Stimulated activated CD8-positive, alpha-beta memory T cell treated with anti-CD3 and anti-CD28 coated beads, Interleukin-2, amount 100 ng/mL, for 1 hour (primary cell): ENCODE data around the gene NOTCH3.

ENCODE experiments used
- DNase-seq, 2 donors: peaks; one replicate each; pipeline ENCODE4 v3.0.0-alpha.2; 2020; ENCODE audit warnings: low read depth in 2 of 2

The NOTCH3 gene

GRCh38 chr19:15196360-15197005, 4.3 kb downstream of the NOTCH3 start:
- no peak for DNase-seq

GRCh38 chr19:15195371-15196334, 5.1 kb downstream of the NOTCH3 start:
- no peak for DNase-seq

DNA sequence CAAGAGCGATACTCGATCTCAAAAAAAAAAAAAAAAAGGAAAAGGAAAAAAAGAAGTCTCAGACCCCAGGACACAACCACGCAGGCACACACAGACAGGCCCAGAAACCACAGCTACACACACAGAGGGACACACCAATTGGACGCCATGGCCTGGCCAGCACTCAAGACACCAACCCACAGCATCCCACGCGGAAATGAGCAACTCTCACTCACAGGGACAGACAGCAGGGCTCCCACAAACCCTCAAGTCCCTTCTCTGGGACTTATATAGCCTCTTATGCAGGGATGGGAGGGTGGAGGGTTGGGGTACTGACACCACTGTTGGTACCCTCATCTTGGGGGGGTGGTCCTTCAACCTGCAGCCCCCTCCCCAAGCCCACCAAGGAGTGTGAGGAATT, 5.9 kb downstream of the NOTCH3 start:
- no peak for DNase-seq

DNA sequence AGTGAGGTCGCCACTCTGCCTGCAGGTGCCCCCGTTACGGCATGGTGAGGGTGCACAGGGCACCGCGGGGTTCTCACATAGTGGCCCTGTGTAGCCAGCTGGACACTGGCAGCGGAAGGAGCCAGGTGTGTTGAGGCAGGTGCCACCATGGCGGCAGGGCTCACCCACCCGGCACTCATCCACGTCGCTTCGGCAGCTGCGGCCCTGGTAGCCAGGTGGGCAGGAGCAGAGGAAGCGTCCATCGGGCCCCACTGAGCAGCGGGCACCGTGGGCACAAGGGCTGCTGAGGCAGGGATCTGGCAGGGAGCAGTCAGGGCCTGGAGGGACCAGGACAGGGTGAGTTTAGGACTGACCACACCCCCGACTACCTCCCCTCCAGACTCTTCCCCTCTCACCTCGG, 8.8 kb downstream of the NOTCH3 start:
- no peak for DNase-seq

DNA sequence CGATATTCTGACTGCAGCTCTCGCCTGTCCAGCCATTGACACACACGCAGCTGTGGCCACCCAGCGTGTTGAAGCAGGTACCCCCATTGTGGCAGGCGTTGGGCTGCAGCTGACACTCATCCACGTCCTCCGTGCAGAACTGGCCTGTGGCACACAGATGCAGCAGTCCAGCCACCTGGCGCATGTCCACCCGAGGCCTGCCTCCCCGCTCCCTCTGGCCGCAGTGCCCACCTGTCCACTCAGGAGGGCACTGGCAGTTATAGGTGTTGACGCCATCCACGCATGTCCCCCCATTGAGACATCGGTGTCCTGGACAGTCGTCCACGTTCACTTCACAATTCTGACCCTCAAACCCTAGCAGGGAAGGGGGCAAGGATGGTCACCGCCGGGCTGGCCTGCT, 9.3 kb downstream of the NOTCH3 start:
- DNase-seq = no peak

GRCh38 chr19:15188851-15189250, 11.9 kb downstream of the NOTCH3 start:
- no peak for DNase-seq

DNA sequence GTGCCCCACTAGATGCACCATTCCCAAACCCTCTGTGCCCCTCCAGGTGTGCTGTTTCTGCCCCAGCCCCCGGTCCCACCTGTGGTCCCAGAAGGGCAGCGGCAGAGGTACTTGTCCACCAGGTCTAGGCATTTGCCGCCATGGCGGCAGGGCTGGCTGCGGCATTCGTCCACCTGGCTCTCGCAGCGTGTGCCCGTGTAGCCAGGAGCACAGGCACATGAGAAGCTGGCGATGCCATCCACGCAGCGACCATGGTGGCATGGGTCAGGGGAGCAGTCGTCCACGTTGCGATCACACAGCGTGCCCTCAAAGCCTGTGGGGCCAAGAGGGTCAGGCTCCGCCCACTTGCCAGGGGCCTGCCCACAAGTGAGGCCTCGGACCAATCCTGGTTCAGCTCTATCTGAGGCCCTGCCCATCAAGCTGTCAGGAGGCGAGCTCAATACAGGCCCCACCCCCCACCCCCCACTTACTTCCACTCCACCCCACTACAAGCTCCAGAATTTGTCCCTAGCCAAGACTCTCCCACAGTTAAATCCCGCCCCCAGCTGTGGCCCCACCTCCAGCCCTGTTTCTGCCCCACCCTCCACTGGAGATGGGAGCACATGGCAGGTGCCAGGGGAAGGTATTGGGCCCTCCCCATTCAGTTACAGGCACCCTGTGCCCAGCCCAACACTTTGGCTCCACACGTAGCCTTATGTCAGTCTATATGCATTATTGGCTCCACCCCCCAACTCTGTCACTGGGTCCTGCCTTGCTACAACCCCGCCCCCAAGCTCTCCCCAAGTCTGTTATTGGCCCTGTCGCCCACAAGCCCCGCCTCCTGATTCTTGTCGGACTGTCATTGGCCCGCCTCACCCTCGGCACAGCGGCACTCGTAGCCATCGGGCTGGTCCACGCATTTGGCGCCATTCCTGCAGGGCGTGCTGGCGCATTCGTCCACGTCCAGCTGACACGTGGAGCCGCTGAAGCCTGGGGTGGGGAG, 13.5 kb downstream of the NOTCH3 start:
- no peak for DNase-seq

DNA sequence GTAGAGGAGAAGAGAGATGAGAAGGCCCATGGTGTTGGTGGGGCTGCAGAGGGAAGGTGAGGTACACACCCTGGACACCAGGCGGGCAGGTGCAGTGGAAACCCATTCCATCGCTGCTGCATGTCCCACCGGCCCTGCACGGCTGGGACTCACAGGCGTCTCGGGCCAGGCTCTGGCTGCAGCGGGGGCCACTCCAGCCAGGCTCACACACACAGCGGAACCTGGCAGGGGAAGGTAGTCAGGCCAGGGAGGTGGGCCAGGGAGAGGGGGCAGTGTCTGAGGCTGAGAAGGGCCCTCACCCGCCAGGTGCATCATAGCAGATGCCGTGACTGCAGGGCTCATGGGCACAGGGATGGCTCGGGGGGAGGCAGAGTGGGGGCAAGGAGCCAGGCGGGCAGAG, 15.6 kb downstream of the NOTCH3 start:
- no peak for DNase-seq

- no peak for DNase-seq
These were observed 16.0 kb downstream of the NOTCH3 start for GRCh38 chr19:15184776-15185175.

DNA sequence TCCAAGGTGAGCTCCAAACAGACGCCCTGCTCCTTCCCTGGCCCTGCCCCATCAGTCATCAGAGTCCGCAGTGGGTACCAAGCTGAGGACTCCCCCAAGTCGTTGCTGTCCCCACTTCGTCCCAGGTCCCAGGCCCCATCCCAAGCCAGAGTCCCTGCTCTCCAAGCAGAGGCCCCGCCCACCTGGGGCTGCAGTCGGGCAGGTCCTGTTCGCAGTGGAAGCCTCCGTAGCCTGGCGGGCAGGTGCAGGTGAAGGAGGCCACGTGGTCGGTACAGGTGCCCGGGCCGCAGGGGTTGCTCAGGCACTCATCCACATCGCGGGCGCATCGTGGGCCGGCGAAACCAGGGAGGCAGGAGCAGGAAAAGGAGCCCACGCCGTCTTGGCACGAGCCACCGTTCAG, 19.4 kb downstream of the NOTCH3 start:
- no peak for DNase-seq

DNA sequence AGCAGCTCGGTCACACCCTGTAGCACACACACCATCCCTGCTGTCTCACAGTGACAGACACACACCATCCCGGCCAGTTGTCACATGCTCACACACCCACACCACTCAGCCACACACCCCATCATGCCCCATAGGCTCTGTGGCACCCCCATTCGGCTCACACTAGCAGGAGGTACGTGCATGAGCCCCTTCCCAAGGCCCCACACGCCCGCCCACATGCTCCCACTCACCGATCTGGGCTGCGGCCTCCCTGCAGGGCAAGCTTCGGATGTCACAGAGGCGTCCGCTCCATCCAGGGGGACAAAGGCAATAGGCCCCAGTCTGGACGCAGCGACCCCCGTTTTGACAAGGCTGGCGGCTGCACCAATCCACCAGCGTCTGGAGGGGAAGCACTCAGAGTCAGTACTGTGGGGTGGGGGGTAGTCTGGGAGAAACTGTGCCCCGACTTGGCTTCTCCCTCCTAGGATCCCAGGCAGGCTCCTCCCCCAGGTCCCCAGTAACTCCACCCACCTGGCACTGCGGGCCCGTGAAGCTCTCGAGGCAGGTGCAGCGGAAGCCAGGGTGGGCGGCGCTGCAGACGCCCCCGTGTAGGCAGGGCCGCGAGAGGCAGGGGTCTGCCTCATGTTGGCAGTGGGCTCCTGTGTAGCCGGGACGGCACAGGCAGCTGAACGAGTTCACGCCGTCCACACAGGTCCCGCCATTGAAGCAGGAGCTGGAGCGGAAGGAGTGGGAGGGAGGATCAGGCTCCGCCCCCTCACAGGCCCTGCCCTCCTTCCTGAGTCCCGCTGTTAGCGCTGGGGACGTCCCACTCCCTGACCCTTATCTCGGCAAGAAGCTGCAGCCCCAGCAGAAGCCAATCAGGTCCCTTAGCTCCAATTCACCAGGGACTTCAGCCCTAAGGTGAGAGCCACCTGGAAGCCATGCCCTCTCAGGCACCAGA, 20.1 kb downstream of the NOTCH3 start:
- no peak for DNase-seq

DNA sequence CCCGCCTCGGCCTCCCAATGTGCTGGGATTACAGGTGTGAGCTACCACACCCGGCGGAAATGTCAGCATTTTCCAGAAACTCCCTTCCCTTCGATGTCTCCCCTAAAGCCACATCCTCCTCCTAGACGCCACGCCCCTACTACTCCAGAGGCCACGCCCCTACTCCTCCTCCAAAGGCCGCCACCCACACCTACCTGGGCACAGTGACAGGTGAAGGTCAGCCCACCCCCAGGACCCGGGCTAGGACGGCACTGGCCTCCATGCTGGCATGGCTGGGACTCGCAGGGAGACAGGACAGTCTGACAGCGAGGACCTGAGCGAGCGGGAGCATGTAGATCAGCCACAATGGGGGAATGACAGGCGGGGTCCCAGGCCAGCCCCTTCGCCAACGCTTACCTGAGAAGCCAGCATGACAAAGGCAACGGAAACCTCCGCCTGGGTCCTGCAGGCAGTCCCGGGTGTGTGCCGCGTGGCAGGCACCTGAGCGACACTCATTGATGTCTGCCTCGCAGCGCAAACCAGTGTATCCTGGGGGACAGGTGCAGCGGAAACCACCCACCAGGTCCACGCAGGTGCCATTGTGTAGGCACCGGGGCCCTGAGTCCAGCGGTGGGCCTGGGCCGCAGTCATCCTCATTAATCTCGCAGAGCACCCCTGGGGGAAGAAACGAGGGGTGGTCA, 22.0 kb downstream of the NOTCH3 start:
- DNase-seq = no peak

DNA sequence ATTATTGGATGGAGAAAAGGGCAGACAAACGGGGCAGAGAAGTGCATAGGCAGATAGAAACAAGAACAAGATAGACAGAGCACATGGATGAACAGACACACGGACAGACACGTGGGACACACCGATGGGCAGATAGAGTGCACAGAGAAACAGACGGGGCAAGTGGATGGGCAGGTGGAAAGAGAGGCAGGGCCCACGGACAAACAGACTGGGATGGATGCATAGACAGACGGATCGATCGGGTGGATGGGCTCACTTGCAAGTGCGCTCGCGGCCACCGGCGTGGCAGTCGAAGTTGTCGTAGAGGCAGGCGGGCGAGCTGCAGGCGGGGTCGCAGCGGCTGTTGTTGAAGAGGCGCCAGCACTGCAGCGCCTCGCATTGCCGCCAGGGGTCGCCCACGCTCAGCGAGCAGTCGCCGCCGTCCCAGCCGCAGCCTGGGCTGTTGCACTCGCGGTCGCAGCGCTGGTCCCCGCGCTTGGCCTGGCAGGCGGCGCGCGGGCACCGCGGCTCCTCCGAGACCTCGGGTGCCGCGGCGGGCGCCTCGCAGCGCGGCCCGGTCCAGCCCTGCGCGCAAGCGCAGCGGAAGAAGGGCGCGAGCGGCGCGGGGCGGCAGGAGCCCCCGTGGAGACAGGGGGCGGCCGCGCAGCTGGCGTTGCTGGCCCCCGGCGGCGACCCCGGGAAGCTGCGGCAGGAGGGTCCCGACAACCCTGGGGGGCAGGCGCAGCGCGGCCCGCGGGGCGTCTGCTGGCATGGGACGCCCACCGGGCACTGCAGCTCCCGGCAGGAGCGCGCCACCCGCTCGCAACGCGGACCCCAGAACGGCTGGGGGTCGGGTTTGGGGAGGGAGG, 23.3 kb downstream of the NOTCH3 start:
- DNase-seq = peak; percentile 68 to 69

DNA sequence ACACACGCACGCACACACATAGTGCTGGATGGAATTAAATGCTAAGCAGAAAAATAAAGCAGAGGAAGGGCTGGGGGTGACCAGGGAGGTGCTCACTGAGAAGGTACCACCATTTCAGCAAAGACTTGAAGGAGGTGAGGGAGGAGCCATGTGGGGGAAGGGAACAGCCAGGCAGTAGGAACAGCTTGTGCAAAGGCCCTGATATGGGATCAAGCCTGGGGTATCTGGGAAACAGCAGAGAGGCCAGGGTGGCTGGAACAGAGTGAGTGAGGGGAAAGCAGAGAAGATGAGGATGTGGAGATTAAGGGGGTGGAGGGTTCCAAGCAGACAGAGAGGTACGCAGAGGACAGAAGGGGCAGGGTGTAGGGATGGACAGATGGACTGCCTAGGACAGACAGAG, 25.2 kb downstream of the NOTCH3 start:
- DNase-seq = no peak

GRCh38 chr19:15173746-15174404, 26.9 kb downstream of the NOTCH3 start:
- DNase-seq = no peak

- DNase-seq = no peak
These were observed 30.4 kb downstream of the NOTCH3 start for GRCh38 chr19:15170345-15170744.

DNA sequence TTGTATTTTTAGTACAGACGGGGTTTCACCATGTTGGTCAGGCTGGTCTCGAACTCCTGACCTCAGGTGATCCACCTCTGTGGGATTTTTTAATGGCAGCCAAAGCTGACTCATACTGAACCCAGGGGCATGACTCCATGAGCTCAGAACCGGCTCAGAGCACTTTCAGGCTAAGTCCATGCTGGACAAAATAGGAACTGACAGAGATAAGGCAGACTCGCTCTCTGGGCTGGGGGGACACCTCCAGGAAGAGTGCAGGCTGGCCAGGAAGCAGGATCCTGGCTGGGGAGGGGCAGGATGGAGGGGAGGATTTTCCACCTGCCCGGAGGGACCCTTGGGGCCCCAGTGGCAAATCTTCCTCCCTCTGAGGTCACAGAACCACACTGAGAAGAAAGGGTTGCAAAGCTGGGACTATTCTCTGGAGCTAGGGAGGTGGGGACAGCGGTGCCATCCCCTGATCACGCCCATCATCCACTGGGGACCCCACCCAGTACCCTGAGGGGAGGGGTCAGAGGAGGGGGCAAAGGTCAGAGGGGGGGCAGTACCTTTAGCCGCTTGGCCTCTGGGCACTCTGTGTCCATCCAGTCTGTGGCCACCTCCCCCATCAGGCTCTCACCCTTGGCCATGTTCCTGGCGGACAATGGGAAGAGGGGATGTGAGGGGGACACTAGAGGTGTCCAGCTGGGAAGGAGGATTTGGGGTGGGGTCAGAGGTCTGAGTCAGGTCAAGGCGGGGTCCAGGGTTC, 31.1 kb downstream of the NOTCH3 start:
- no peak for DNase-seq

DNA sequence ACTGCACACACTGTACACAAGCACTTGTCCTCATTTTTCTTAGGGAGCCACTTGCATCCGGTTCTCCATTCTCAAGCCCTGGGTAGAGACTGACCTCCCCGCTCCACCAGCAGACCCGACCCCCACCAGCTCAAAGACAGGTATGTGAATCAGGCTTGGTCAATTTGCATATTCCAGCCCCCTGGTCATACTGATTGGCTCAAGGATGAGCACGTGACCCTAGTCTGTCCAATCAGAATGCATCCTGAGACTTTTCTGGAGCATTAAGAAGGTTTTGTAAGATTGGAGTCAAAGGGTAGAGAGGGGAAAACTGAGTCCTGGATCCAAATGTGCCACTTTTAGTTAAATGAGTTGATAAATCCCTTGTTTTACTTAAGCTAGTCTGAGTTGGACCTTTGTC, 34.1 kb downstream of the NOTCH3 start:
- DNase-seq = no peak
